Umbilical cord (tissue), 2 donors: ENCODE data around the gene KLHL14. TPM values are rescaled to one million over a fixed set of nuclear protein-coding genes. Genes with fewer than 3 reads are reported as not detected.

Source experiments
- DNase-seq: peaks from one replicate; pipeline ENCODE4 v3.0.0-alpha.2; 2015; ENCODE audit warnings: low spot score
- total RNA-seq: library from RNA; depleted of rRNA; stranded (reverse); fragments of >200 nt; gene quantifications from one replicate; pipeline ENCODE4 v1.2.3, GENCODE V29; 2014; ENCODE audit warnings: low replicate concordance; ENCODE audit not compliant: insufficient read depth

The KLHL14 gene
- total RNA-seq, 1 donor from 2014 or later, result 5.1 TPM

- no peak for DNase-seq
These were observed 2.1 kb downstream of the KLHL14 start for GRCh38 chr18:32770666-32771168.

- DNase-seq, result no peak
These were observed 2.7 kb downstream of the KLHL14 start for GRCh38 chr18:32770054-32770665.

- no peak for DNase-seq
These were observed 3.2 kb downstream of the KLHL14 start for GRCh38 chr18:32769586-32770053.

- no peak for DNase-seq
These were observed 3.7 kb downstream of the KLHL14 start for GRCh38 chr18:32769071-32769585.

GRCh38 chr18:32767400-32767799 is 5.4 kb downstream of the KLHL14 start:
- DNase-seq, result no peak

- no peak for DNase-seq
These were observed 8.1 kb downstream of the KLHL14 start for GRCh38 chr18:32764611-32765244.

GRCh38 chr18:32763293-32763692 is 9.5 kb downstream of the KLHL14 start:
- no peak for DNase-seq

- DNase-seq, result no peak
These were observed 11.6 kb downstream of the KLHL14 start for GRCh38 chr18:32761231-32761630.

GRCh38 chr18:32760391-32760790 is 12.4 kb downstream of the KLHL14 start:
- DNase-seq, result no peak

- no peak for DNase-seq
These were observed 13.1 kb downstream of the KLHL14 start for GRCh38 chr18:32759611-32760167.

GRCh38 chr18:32754508-32755263 is 18.1 kb downstream of the KLHL14 start:
- DNase-seq, result no peak

- no peak for DNase-seq
These were observed 19.1 kb downstream of the KLHL14 start for GRCh38 chr18:32753656-32754260.

GRCh38 chr18:32750328-32750727 is 22.5 kb downstream of the KLHL14 start:
- DNase-seq, result no peak

GRCh38 chr18:32749809-32750208 is 23.0 kb downstream of the KLHL14 start:
- no peak for DNase-seq

GRCh38 chr18:32742579-32742978 is 30.2 kb downstream of the KLHL14 start:
- DNase-seq, result no peak

- no peak for DNase-seq
These were observed 37.0 kb downstream of the KLHL14 start for GRCh38 chr18:32735781-32736180.

- no peak for DNase-seq
These were observed 38.4 kb downstream of the KLHL14 start for GRCh38 chr18:32734442-32734841.

GRCh38 chr18:32732165-32732564 is 40.7 kb downstream of the KLHL14 start:
- no peak for DNase-seq

GRCh38 chr18:32730620-32731091 is 42.2 kb downstream of the KLHL14 start:
- DNase-seq, result no peak

- no peak for DNase-seq
These were observed 42.8 kb downstream of the KLHL14 start for GRCh38 chr18:32730068-32730467.

- no peak for DNase-seq
These were observed 48.6 kb downstream of the KLHL14 start for GRCh38 chr18:32724071-32724749.
